GM21723 (cell line): ENCODE data around the gene PHKB.
"Not testable (repeated sequence)": the region's sequence is repeated elsewhere in the genome, so short reads cannot be mapped to it uniquely, and the experiment has no call there.

ENCODE experiments used
- ATAC-seq: cut with Tn5 transposase; IDR thresholded peaks from one replicate; pipeline ENCODE4 v1.9.1; 2021; ENCODE audit warnings: mild to moderate bottlenecking, moderate library complexity; ENCODE audit not compliant: unreplicated experiment

Gene PHKB

DNA sequence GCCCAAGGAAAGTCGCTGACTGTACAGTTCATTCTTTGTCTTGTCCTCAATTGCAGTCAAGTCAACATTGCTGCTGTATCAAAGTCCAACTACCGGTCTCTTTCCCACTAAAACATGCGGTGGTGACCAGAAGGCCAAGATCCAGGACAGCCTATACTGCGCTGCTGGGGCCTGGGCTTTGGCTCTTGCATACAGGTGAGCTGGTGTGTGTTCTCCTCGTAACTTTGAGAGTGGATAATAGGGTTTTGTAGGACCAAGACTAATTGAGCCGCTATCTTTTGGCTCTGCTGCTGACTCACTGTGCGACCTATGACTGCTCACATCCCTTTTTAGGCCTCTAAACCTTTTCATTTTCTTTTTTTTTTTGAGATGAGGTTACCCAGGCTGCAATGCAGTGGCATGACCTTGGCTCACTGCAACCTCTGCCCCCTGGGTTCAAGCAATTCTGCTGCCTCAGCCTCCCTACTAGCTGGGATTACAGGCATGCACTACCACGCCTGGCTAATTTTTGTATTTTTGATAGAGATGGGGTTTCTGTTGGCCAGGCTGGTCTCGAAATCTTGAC is 38.7 kb downstream of the PHKB start:
- no peak for ATAC-seq

DNA sequence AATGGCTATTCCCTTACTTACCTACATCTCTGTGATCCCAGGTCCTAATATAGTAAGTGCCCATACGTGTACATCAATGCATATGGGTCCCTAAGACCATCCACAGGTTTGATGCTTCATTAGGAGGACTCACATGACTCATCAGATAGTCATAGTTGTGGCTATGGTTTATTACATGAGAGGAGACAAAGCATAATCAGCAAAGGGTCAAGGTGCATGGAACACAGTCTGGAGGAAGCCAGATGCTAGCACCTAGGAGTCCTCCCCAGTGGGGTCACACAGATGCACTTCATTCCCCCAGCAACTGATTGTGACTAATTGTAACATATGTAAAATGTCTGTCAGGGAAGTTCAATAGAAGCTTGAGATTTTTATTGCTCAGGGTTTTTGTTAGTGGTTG is 42.8 kb downstream of the PHKB start:
- no peak for ATAC-seq

DNA sequence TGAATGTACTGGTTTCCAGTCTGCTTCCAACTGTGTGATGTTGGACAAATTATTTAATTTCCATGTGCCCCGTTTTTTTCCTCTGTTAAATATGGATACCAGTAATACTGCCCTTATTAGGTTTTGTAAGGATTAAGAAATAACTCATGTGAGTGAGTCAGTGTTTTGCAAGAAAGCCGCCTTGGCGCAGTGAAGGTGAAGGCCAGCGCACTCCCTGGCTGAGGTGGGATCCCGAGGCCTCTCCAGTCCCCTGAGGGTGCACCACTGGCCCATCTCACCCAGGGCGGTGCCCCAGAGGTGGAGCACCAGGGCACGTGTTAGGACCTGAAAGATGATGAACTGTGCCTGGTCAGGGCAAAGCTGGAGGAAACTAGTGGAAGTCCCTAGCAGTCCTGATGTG is 43.5 kb downstream of the PHKB start:
- no peak for ATAC-seq

DNA sequence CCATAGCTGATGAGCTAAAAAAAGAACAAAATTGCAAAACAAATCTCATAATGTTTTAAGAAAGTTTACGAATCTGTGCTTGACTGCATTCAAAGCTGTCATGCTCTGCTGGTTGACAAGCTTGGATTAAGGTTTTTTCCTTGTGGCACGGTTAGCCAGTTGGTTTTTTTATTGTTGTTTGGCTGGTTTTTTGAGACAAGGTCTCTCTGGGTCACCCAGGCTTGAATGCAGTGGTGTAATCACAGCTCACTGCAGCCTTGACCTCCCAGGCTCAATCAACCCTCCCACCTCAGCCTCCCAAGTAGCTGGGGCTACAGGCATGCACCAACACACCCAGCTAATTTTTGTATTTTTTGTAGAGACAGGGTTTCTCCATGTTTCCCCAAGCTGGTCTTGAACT is 45.7 kb downstream of the PHKB start:
- ATAC-seq, result no peak

DNA sequence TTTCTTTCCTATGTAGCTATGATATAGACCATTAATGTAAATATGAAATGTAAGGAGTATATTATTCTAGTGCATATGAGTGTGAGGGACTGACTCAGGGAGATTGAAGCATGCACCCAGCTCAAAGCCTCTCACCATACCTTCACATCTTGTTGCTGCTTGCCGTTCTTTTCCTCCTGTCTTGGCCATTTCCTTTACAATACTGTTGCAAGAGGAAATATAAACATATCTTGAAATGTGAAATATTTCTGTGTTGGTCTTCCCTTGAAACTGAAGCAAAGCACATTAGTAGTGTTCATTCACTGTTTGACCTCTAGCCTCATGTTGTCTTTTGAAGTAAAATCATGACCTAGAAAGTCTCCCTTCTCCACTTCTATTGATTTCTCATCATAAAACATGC is 46.6 kb downstream of the PHKB start:
- ATAC-seq, result no peak

DNA sequence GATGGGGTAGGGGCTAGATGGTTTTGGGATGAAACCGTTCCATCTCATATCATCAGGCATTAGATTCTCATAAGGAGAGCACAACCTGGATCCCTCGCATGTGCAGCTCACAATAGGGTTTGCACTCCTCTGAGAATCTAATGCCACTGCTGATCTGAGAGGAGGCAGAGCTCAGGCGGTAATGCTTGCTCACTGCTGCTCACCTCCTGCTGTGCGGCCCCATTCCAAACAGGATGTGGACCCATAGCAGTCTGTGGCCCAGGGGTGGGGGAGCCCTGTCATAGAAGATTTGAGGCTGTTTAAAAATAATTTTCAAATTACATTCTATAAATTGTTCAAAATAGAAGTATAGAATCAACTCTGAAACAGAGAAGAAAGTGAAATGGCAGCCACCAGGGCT is 50.8 kb downstream of the PHKB start:
- ATAC-seq, result no peak

DNA sequence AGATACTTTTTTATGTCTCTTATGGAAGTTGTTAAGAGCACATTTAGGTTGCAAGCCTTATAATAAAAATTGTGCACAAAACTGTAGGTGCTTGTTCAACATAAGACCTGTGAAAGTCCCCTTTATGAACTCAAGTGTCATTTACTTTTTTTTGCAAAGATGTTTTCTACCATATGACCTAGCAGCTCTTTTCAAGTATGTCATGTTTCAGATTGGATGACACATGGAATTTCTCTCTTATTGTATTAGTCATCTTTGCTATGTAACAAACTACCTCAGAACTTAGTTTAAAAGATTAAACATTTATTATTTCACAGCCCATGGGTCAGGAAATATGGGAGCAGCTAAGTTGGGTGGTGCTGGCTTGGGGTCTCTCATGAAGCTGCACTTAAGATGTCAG is 57.9 kb downstream of the PHKB start:
- no peak for ATAC-seq

DNA sequence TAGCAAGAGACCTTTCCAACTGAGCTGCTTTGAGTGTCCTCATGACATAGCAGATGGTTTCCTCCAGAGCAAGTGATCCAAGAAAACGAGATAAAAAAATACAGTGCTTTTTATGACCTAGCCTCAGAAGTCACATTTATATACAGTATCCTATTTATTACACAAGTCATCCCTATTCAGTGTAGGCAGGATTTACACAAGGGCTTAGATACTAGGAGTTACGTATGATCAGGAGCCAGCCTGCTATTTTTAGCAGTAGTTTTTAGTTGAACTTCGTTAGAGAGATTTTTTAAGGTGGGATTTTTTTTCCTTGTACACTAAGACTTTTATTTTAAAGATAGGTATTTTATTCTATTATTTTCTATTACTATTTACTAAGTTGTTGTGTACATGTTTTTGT is 58.4 kb downstream of the PHKB start:
- ATAC-seq, result no peak

DNA sequence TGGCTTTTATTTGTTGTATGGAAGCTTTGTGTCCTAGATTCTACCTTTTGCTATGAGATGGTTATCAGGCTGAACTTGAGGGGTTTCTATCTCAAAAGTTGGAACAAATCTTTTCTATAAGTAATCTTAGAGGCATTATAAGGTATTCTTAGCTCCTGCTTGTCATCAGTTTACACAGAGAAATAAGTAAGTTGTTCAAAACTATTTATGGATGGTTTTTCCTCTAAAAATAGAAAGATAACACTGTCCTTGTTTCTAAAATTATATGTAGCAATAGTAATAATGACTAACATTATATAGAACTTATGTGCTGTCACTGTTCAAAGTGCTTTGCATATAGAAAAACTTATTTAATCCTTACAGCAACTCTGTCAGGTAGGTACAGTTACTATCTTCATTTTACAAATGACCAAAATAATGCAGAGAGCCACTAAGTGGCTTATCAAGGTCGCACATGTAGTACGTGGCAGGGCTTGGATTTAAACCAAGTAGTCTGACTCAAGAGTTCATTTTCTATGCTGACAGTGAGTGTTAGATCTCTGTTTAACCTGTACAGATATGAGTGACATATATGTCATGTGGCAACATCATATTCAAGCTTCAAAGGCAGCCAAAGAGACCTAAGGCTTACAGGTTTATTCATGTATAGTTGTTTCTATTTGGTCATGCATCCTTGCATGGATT is 59.0 kb downstream of the PHKB start:
- ATAC-seq, result no peak

DNA sequence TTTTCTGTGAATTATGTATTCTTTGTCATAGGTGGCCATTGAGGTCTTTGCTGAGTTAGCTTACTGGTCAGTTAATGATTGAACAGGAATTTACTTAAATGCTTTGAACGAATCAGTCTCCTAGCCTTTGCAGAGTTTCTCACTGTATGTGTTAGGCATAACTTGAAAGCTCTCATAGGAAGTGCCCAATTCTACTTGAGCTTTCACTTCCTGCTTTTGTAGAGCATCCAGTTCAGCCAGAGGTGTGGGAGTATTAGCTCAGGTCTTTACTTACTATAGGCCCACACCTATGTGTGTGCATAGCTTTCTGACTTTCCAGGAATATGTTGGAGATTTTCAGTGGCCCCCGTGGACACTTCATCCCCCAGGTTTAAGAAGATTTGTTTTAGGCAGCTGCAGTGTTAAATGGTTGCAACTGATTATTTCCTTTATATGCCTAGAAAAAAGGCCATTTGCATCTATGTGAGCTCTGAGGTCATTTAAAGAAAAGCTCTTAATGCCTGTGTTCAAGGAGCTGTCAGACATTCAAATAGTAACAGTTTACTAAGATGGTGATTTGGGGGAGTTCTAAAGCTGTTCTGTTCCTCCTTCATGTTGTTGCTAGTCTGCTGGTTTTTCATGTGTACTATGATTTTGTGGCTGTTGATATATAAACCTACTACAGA is 62.3 kb downstream of the PHKB start:
- ATAC-seq, result peak; percentile 100

DNA sequence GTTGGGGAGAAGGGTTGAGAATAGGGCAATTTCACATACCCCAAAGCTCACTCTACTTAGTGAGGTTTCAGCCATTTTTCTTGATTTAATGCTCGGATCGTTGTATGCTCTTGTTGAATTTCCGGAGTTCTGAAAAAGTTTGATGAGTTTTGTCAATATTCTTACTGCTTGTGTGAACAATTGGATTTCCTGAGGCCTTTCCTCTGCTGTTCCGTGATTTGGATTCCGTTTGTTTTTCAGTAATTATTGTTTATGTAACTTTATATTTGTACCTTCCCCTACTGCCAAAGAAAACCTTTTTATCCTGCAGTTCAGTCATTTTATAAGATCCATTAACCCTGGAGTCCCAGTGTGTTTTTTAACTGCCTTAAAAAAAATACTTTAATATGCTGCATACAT is 62.9 kb downstream of the PHKB start:
- no peak for ATAC-seq

DNA sequence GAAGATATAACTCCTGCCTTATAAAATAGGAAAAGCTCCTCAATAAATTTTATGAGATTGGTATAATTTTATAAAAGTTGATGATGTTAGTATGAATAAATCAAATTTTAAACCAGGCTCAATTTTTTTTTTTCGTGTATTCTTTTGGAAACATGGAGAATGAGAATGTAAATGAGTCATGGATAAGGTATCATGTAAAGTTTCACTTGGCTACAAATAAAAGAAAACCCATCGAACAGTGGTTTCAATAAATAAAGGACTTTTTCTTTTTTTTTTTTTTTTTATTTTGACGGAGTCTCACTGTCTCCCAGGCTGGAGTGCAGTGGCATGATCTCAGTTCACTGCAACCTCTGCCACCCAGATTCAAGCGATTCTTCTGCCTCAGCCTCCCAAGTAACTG is 67.3 kb downstream of the PHKB start:
- no peak for ATAC-seq

DNA sequence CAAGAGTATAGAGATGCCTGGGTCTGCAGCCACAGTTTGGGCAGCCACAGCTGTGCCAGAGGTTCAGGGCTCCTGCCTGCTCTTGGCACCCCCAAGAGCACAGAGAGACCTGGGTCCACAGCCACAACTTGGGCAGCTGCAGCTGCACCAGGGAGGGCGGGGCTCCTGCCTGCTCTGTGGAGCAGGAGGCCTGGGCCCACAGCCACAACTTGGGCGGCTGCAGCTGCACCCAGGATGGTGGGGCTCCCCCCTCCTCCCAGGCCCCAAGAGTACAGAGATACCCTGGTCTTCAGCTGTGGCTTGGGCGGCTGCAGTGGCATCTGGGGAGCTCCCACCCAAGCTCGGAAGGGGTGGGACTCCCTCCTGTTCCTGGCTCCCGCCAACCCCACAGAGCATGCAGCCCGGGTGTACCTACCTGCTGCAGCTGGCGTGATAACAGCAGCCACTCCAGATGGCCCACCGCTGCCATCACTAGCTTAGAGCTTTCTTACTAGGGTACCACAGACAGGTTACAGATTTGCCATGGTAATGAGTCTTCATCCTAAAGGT is 72.7 kb downstream of the PHKB start:
- ATAC-seq, result no peak

DNA sequence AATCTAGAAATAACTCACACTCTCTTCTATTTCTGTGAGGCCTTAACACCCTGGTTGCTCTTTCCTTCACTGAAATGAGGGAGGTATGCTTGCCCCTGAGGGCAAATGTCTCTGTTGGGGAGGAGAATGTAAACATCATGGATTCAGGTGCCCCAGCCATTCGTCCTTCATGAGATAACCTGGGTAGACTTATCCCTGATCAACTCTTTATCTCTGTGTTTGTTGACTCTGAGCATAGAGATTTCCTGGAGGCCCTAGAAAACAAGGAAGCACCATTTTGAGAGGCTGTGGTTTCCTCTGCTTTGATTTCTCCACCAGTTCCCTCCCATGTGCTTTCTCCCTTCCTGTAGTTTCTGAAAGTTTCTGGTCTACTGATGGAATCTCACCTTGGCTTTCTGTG is 77.3 kb downstream of the PHKB start:
- ATAC-seq, result no peak

DNA sequence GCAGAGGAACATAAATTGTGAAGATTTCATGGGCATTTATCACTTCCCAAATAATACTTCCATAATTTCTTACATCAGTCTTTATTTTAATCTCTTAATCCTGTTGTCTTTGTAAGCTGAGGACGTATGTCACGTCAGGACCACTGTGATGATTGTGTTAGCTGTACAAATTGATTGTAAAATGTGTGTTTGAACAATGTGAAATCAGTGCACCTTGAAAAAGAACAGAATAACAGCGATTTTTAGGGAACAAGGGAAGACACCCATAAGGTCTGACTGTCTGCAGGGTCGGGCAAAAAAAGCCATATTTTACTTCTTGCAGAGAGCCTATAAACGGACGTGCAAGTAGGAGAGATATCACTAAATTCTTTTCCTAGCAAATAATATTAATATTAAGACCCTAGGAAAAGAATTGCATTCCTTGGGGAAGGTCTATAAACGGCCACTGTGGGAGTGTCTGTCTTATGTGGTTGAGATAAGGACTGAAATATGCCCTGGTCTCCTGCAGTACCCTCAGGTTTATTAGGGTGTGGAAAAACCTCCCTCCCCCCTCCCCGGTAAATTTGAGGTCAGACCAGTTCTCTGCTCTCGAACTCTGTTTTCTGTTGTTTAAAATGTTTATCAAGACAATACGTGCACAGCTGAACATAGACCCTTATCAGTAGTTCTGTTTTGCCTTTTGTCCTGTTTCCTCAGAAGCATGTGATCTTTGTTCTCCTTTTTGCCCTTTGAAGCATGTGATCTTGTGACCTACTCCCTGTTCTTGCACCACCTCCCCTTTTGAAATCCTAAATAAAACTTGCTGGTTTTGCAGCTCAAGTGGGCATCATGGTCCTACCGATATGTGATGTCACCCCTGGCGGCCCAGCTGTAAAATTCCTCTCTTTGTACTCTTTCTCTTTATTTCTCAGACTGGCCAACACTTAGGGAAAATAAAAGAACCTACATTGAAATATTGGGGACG is 78.9 kb downstream of the PHKB start:
- ATAC-seq, result not testable (repeated sequence)

DNA sequence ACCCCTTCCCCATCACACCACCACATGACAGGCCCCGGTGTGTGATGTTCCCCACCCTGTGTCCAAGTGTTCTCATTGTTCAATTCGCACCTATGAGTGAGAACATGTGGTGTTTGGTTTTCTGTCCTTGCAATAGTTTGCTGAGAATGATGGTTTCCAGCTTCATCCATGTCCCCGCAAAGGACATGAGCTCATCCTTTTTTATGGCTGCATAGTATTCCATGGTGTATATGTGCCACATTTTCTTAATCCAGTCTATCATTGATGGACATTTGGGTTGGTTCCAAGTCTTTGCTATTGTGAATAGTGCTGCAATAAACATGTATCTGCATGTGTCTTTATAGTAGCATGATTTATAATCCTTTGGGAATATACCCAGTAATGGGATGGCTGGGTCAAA is 80.0 kb downstream of the PHKB start:
- not testable (repeated sequence) for ATAC-seq

DNA sequence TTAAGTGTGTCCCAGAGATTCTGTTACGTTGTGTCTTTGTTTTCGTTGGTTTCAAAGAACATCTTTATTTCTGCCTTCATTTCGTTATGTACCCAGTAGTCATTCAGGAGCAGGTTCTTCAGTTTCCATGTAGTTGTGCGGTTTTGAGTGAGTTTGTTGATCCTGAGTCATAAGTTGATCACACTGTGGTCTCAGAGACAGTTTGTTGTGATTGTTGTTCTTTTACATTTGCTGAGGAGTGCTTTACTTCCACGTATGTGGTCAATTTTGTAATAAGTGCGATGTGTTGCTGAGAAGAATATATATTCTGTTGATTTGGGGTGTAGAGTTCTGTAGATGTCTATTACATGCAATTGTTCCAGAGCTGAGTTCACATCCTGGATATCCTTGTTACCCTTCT is 83.1 kb downstream of the PHKB start:
- not testable (repeated sequence) for ATAC-seq

DNA sequence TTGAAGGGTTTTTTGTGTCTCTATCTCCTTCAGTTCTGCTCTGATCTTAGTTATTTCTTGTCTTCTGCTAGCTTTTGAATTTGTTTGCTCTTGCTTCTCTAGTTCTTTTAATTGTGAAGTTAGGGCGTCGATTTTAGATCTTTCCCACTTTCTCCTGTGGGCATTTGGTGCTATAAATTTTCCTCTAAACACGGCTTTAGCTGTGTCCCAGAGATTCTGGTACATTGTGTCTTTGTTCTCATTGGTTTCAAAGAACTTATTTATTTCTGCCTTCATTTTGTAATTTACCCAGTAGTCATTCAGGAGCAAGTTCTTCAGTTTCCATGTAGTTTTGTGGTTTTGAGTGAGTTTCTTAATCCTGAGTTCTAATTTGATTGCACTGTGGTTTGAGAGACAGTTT is 90.1 kb downstream of the PHKB start:
- ATAC-seq, result not testable (repeated sequence)

DNA sequence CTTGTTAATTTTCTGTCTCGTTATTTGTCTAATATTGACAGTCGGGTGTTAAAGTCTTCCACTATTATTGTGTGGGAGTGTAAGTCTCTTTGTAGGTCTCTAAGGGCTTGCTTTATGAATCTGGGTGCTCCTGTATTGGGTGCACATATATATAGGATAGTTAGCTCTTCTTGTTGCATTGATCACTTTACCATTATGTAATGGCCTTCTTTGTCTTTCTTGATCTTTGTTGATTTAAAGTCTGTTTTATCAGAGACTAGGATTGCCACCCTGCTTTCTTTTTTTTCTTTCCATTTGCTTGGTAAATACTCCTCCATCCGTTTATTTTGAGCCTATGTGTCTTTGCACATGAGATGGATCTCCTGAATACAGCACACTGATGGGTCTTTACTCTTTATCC is 90.6 kb downstream of the PHKB start:
- not testable (repeated sequence) for ATAC-seq

DNA sequence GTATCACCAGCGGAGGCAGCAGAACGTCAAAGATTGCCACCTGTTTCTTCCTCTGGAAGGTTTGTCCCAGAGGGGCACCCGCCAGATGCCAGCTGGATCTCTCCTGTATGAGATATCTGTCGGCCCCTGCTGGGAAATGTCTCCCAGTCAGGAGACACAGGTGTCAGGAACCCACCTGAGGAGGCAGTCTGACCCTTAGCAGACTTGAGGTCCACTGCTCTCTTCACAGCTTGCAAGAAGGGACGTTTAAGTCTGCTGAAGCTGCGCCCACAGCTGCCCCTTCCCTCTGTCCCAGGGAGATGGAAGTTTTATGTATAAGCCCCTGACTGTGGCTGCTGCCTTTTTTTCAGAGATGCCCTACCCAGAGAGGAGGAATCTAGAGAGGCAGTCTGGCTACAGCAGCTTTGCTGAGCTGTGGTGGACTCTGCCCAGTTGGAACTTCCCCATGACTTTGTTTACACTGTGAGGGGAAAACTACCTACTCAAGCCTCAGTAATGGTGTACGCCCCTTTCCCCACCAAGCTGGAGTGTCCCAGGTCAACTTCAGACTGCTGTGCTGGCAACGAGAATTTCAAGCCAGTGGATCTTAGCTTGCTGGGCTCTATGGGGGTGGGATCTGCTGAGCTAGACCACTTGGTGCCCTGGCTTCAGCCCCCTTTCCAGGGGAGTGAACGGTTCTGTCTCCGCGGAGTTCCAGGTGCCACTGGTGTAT is 92.9 kb downstream of the PHKB start:
- ATAC-seq, result no peak
